Left forelimb (tissue), 1 donor: Measurements from ENCODE around the gene SHTN1.

Experiments
- DNase-seq: peaks from one replicate; pipeline ENCODE4 v3.0.0-alpha.2; 2018; ENCODE audit warnings: low spot score

SHTN1 gene

DNA sequence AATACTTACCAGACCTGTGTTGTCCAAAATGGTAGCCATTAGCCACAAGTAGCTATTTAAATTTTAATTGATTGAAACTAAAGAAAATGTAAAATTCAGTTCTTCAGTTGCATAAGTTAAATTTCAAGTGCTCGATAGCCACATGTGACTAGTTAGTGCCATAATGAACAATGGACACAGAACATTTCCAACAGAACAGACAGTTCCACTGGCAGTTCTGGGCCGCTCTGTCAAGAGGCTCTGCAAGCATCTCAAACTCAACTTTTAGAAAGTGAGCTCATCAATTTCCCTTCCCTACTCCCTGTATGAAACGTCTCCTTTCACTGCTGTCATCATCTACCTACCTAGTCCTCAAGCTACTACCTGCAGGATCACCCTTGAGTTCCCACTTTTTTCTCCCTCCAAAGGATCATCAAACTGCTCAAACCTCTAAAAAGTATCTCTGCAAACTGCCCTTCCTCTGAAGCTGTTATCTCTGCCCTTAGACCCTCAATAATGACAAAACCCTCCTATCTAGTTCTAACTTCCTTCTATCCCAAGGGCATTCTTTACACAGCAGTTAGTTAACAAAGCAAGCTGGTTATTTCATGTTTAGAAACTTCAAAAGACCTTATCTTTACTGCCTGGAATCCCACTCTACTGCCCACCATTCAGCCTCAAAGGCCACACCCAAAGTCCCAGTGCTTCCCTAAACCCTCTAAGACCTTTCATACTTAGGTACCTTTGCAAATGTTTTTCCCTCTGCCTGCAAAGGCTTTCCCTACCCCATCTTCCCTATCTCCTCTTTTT, 20.6 kb downstream of the SHTN1 start:
- DNase-seq: no peak

DNA sequence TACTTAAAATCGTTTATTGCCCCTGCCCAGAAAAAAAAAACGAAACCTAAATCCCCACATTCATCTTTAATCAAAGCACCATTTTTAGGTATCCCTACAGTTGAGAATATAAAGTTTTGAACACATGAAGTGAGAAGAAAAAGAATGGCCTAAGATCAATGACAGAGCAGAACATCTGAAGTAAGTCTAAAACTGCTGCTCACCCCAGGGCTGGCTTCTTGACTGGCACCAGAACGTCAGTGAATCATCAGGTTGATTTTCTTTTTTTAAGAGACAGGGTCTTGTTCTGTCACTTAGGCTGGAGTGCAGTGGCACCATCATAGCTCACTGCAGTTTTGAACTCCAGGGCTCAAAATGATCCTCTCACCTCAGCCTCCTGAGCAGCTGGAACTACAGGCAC, 24.9 kb downstream of the SHTN1 start:
- no peak for DNase-seq

DNA sequence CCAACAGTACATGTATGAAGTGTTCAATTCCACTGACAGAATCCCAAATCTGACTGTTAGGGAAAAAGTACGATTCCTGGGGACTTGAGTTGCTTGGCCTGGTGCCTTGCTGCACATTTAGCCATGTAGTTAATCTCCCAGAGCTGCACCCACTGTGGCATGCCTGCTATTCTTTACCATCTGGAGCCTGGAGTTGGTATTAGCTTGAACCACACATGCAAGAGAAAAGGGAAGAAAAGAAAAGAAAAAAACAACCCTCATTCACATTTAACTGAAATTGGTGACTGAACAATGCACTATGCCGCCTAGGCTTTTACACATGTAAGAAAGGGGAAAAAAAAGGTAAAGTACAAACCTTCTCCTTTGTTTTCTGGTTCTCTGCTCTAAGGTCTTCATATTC, 26.1 kb downstream of the SHTN1 start:
- DNase-seq: no peak

DNA sequence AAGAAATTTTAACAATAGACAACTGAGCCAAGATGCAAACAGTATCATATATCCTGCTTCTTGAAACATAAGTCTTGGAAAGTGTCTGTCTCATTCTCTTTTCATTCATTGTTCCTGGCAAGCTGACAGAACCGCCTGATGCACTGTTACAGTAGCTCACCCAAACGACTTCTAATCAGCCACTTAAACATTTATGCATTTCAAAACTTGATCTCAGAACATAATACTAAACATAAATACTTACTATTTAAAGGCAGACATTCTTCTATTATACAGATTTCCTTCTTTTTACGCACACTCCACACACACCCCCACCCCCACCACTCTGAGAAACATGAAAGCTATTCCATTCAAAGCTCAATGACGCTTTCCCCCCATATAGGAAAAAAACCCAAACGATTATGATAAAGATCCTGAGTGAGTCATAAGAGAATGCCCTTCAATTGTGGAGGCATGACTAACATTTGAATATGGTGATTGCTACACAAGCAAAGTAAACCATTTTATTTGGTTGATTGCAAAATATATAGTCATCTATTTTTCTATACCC, 30.5 kb downstream of the SHTN1 start:
- DNase-seq: no peak

DNA sequence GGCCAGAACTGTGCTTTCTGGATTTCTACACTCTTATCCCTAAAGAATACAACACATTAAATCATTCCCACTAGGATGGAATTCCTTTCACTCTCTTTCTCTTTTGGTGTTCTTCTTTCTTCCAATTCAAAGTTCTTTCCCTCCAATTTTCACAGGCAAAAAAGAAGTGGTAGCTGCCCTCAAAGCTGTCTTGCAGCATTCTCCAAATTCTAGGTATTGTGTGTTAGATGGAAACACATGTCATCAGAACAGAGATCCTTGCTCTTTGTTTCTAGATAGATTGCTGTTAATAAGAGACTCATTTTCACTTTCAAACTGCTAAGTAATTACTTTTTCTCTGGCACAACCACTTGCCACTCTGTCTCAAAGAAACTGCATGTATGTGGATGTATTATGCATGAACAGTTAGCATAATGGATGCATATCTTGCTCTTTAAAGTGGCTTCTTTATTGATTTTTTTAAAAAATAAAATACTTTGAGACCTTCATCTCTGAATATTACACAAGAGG, 31.0 kb downstream of the SHTN1 start:
- no peak for DNase-seq

DNA sequence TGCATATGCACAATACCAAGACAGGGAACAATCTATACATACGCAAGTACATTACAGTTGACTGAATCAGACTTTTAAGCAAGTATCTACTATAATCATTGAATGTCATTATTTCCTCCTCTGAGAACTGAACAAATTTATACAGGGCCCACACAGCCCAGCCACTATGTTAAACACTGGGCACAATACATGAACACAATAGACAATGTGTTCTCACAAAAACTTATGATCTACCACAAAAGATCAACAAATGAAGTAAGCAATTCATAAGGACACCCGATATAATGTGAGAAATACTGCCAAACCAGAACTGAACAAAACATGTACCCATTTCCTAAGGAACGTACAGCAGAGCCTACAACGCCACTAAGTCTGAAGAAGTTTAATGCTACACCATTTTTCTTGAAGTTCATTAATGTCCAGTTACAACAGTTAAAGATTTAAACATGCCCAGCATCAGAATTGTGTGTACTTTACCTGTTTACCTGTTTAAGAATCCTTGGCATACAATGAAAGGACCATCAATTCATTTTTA, 31.5 kb downstream of the SHTN1 start:
- DNase-seq: no peak

DNA sequence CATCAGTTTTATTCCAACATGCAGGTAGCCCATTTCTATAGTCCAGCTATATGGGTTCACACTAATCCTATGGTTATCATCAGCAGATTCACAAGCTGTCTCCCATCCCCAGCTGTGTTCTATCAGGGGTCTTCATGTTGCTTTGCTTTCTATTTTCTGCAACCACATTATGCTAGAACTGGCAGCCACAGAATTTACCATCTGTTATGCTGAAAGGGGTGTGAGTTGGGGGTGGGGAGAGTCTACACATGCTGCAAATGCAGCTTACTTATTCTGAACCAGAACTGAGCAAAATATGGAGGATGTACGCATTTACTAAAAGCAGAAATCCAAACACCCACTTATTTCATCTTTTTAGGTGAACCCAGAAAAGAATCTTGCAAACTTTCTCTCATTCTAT, 32.9 kb downstream of the SHTN1 start:
- DNase-seq: no peak

DNA sequence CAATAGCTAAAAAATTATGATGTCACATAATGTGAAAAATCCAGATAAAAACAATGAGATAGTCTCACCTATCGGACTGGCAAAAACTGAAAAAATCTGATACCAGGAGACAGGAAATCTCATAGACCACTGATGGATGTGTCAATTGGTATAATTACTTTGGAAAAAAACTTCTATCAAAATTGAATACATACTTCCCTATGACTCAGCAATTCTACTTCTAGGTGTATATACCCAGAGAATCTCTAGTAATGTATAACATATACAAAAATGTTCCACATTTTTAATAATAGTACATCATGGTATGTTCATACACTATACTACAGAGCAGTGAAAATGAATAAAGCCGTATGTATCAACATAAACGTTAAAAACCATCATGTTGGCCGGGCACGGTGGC, 34.9 kb downstream of the SHTN1 start:
- no peak for DNase-seq

DNA sequence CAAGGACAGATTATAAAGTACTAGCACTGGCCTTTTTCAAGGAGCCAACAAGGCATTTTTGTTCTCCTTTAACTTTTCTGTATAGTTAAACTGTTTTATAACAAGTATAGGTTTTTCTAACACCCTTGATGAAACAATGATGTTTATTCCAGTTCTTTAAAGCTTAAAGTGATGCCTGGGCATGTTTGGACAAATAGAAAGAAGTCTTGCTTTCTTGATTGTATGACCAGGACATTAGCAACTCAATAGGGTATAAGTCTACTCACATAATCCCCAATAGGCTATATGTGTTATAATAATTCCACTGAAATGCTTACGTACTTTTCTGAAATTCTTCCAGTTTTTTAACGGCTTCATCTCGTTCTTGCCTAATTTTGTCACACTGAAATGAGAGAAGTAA, 36.7 kb downstream of the SHTN1 start:
- no peak for DNase-seq

DNA sequence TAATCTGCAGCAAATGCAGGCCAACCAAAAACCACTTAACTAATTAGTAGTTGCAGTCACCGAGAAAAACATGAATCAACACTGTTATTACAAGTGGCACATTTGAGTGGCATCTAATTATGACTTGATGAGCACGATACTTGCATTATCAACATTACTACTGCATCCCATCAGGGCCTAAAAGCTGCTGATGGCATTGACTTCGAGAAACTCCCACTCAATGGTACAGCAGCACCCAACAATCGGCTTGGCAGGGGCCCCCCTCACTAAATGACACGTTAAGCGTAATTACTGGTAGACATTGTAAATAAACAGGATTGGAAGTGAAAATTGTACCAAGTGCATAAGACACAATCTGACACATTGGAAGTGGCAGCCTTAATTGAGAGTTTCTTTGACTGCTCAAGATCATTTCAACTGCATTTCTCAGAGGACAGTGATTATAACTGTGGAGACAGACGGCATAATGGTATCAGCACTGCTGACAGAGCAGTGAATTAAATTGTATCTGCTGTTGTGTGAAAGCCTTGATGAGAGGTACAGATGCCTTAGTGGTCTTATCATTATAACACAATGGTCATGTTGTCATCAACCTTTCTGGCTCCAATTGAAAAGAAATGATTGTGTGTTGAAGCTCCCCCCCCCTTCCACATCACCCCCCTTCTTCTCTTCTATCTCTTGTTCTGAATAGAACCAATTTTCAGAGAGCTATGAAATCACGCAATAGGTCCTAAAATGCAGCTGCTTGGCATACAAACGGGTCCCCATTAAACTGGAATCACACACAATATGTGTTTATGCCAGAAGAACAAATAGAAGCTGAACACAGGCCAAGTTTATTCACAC, 43.4 kb downstream of the SHTN1 start:
- DNase-seq: no peak

DNA sequence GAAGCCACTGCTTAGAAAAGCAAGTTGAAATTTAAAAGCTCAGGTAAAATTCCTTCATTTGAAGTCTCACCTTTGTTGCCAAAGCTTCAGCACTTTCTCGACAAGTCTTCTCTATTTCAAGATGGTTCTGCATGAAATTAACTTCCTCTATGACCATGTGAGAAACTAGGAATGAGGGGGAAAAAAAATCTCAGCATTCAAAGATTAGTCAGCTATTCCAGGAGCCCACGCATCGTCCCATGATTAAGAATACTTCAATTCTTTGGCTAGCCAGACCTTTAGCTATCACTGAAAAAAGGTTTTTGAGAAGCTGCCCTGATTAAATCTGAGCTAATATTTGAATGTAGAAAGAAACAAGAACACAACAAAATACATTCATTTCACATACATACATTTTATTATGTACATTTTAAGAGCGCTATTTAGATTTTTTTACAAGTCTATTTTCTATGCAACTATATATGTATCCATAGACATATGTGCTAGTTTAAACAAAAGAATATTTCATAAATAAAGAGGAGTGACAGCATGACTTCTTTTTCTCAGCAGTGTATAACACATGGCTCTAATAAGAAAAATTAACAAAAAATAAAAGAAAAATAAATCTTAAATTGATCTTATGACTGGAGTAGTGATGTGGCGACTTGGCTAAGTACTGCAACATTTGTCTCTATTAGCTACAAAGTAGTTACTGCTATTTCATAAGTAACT, 44.8 kb downstream of the SHTN1 start:
- DNase-seq: no peak

DNA sequence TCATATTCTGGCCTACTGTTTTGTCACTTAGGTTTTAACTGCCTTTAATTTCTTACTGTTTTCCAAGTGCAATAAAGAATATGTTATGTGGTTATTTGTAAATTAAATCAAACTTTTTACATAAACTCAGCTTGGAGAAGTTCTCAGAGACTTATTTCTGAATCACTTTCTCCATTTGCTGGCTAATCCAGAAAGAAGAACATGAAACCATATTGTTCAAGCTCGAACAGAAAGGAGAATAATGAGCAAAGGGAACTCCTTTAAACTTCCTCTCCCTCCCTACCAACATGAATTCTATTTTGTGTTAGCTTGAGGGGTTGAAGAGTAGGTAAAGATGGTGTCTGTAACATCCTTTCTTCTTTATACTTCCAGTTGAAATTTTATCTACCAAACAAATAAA, 52.3 kb downstream of the SHTN1 start:
- no peak for DNase-seq

DNA sequence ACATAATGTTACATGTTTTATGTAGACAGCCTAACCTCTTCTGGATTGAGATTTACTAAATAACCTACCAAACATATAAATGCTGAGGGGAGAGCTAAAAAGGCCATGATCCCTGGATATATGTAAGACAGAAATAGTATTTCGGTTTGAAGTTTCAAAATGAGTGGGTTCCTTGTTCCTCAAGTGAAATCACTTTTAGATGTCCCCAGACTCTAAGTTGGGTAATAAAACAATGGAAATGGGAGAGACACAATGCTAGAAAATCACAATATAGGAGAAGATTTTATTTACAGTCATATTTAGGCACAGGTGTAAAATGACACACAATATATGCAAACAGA, 56.5 kb downstream of the SHTN1 start:
- no peak for DNase-seq

DNA sequence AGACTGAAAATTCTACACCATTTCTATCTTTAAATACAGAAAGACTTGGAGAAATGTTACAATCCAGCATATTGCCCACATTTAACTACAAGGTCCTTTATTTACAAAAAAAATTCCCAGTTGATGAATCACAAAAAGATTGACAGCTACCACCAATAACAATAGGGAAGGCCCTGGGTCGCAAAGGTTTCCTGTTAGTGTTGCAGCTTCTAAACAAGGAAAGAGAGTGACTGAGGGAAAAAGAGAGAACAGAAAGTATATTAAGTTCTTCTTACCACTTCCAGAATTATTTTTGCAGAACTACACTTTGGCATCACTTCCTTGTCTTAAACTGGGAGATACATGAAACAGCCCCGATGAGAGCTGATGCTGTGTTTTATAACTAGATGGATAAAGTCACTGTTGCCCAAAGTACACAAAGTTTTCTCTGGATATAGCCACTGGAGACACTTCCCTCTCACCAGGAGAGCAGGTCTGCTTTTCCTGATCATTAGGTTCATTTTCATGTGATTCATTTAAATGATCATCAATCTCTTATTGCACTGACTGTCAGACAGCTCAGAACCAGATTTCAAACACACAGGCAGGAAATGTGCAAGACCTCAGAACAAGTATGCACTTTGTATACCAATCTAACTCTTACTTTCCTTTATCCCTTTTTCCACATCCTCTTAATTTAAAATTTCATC, 57.0 kb downstream of the SHTN1 start:
- no peak for DNase-seq

DNA sequence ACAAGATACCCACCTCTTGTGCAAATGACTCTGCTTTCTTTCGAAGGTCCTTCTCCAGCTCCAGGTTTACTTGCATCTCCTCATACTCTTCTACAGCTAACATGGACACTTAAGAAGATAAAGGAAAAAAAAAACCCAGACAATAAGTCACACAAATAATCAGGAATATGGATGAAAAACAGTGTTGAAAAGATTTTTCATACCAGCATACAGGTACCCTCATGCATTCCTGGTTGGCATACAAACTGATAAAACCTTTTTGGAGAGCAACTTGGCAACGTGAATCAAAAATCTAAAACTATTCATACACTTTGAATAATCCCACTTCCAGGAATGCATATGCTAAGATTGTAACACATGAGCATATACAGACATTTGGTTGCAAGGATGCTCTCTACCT, 60.1 kb downstream of the SHTN1 start:
- no peak for DNase-seq

DNA sequence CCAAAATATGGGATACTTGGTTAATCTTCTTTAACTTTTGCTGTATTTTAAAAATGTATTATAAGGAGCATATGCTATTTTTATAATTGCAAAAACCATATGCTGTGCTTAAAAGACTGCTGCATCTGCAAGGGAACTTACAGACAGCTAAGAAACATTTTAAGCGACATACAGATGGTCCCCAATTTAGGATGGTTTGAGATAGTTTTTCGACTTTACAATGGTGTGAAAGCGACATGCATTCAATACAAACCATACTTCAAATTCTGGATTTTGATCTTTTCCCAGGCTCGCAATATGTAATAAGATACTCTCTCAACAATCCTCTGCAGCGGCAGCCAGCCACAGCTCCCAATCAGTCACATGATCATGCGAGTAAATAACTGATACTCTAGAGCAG, 73.2 kb downstream of the SHTN1 start:
- DNase-seq: no peak

DNA sequence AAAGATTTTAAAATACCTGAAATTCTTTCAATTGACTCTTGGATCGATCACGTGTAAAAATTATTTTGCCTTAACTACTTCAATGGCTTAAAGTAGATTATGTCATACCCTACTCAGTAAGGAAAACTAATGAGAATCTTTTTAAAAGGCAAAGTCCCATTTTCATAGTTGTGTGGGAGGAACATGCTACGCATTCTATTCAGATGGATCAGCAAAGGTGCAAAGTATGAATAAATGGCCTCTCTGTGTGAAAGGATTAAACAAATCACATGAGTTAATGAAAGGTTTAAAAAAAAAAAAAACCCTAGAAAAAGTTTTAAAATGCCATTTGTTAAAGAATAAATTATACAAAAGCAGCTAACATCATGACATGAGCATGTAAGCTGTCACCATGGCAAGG, 78.6 kb downstream of the SHTN1 start:
- DNase-seq: no peak

DNA sequence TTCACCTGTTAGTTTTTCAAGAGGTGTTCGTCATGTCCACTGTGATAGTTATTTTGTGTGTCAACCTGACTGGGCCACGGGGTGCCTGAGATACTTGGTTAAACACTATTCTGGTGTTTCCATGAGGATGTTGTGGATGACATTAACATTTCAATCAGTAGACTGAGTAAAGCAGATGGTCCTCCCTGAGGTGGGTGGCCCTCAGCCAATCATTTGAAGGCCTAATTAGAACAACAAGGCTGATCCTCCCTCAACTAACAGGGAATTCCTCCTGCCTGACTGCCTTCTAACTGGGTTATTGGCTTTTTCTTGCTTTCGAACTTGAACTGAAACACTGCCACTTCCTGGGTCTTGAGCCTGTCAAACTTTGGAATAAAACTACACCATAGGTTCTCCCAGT, 79.9 kb downstream of the SHTN1 start:
- DNase-seq: no peak

DNA sequence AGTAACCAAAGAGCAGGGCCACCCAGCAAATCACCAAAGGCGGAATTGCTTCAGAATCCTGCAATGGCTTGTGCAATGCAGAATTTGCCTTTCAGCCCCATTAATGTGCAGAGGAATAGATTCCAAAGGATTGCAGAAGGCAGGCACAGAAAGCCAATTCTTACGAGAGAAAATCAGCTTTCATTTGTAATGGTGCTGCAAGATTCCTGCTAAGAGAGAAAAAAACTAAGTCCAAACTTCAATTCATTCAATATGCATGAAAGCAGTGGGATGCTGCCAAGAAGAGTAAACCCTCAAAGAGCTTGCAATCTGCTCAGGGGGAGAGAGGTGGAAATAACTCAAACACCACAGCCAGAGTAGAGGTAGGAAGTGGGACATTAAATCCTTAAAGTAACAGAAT, 85.3 kb downstream of the SHTN1 start:
- DNase-seq: no peak

DNA sequence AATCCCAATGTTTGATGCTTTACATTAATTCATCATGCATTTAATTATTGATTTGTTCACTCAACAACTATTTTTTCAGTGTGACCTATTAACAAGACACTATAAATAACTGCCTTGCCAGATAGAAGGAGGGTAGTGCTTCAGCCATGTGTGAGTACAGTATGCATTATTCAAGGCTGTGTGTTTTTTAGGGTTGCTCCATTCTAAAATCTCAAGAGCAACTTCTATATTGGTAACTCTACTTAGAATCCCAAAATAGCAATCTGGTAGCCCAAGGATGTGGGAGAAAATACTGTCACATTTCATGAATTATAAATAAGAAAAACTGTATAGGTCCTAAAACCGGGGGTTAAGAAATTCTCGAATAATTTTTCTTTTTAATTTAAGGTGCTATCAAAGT, 85.8 kb downstream of the SHTN1 start:
- DNase-seq: no peak

DNA sequence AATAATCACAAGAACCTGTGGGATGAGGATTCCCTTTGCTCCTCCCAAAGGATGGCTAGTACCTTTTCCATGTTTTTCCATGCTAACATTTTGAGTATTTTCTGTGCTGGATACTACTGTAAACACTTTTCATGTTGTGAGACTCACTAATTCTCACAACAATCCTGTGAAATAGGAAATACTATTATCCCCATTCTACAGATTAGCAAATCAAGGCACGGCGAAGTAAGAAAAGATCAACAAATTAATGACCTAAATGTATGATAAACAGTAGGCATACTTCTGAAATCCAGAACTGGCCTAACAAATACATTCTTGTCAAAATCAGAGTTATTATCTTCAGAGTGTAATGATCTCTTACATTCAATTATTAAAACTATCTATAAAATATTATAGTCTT, 86.4 kb downstream of the SHTN1 start:
- DNase-seq: no peak

DNA sequence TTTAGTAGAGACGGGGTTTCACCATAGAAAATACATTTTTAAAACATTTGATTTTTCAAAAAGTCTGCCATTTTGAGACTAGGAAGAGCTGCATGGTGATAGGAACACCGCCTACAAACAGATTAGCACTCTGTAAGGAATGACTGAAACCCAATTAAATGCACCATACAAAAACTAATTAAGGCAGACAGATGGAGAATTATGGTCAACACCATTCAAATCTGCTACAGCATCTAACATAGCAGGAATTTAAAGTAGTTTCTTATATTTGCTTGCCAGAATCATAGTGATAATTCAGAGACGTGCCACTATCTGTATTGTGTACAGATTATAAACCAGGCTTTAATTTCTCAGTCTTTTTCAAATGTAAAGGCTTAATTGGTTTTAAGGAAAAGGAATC, 87.5 kb downstream of the SHTN1 start:
- no peak for DNase-seq
